Measurements from ENCODE around the gene COMMD4. TPM values are rescaled to one million over a fixed set of nuclear protein-coding genes. Genes with fewer than 3 reads are reported as not detected.
"Not testable (repeated sequence)": the region's sequence is repeated elsewhere in the genome, so short reads cannot be mapped to it uniquely, and the experiment has no call there.

Gene COMMD4
- total RNA-seq, 4 donors from 2014 or later, result 46.9 to 75.2 (median 55.2) TPM

- Histone ChIP-seq H3K9me3 (no peaks in the 10 kb centered on the region), H3K4me1 (no peaks in the 10 kb centered on the region), H3K27ac (no peak overlapping the region), H3K27me3 (no peaks in the 10 kb centered on the region), H3K4me3 (no peak overlapping the region), H3K36me3 (no peaks in the 10 kb centered on the region)
- 88% methylated on average over 5 of the region's 5 CpGs for WGBS
- TF ChIP-seq CTCF (IDR thresholded peaks at IDR 0.05), result no peak
- TF ChIP-seq POLR2AphosphoS5 (IDR thresholded peaks at IDR 0.05), result no peak
- TF ChIP-seq EP300 (IDR thresholded peaks at IDR 0.05), result no peak
- TF ChIP-seq POLR2A (IDR thresholded peaks at IDR 0.05), result no peak
- DNase-seq (ENCODE audit: low spot score in 2 of 2), result no peak
These were observed 21.1 kb upstream of the COMMD4 start for GRCh38 chr15:75314552-75315290.

DNA sequence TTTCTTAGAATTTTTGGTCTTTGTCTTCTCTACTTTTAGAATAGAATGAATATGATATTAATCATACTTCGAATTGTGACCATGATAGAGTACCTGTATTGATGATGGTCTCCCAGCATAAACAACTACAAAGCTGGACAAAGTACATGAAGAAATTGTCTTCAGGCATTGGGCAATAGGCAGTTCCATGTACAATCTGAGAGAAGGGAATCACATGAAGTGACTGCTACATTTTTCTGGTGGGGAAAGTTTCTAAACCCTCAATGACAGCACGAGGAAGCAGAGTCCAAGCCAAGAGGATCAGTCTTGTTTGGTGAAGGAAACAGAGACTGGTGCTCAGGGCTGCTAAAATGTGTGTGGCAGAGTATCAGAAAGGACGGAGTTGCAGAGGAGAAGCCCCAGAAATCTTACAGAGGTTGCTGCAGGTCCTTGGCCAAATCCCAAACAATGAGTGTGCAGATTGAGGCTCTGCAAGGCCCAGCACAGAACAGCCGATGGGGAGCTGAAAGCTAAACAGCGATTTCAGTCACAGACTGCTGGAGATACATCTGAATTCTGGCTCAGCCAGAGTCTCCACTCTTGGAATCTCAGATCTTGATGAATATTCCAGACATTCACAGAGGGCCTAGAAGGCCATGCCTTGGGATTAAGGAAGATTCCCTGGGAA, 16.5 kb upstream of the COMMD4 start:
- not testable (repeated sequence) for DNase-seq (ENCODE audit: low spot score in 2 of 2); H3K4me3 ChIP-seq; H3K27ac ChIP-seq; H3K4me1 ChIP-seq; H3K9me3 ChIP-seq; H3K27me3 ChIP-seq; H3K36me3 ChIP-seq
- WGBS, result 90% methylated on average over 5 of the region's 5 CpGs

DNA sequence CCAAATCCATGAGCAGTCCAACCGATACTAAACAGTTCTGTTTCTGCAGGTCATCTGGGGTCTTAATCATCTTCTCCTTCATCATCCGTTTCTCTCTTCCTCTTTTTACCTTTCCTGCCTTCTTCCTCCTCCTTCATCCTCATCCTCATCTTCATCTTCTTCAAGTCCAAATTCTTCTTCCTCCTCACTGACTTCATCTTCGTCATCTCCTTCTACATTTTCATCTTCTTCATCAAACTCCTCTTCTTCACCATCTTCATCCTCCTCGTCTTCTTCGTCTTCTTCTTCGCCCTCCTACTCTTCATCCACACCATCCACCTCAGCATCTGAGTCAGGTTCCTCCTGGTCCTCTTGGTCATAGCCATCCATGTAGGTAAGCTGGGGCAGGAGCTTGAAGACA, 14.2 kb upstream of the COMMD4 start:
- WGBS, result 89% methylated on average over 6 of the region's 6 CpGs

GRCh38 chr15:75325922-75326321, 9.9 kb upstream of the COMMD4 start:
- Histone ChIP-seq H3K4me1 (no peaks in the 10 kb centered on the region), H3K27me3 (no peaks in the 10 kb centered on the region), H3K9me3 (no peaks in the 10 kb centered on the region), H3K27ac (no peak overlapping the region), H3K4me3 (no peak overlapping the region), H3K36me3 (no peaks in the 10 kb centered on the region)
- no peak for DNase-seq (ENCODE audit: low spot score in 2 of 2)
- 87% methylated on average over 4 of the region's 4 CpGs for WGBS
- no peak for TF ChIP-seq POLR2A (IDR thresholded peaks at IDR 0.05)
- TF ChIP-seq CTCF (IDR thresholded peaks at IDR 0.05), result no peak
- TF ChIP-seq POLR2AphosphoS5 (IDR thresholded peaks at IDR 0.05), result no peak
- TF ChIP-seq EP300 (IDR thresholded peaks at IDR 0.05), result no peak

More for the DNA sequence above, 14.2 kb upstream of the COMMD4 start:
- no peak overlapping the region for H3K4me3 ChIP-seq
- no peaks in the 10 kb centered on the region for H3K36me3 ChIP-seq
- H3K27me3 ChIP-seq, result no peaks in the 10 kb centered on the region
- H3K9me3 ChIP-seq, result no peaks in the 10 kb centered on the region
- DNase-seq (ENCODE audit: low spot score in 2 of 2), result no peak
- no peaks in the 10 kb centered on the region for H3K4me1 ChIP-seq
- TF ChIP-seq CTCF (IDR thresholded peaks at IDR 0.05) (no peak), POLR2A (IDR thresholded peaks at IDR 0.05) (no peak), EP300 (IDR thresholded peaks at IDR 0.05) (no peak), POLR2AphosphoS5 (IDR thresholded peaks at IDR 0.05) (no peak)
- no peak overlapping the region for H3K27ac ChIP-seq

DNA sequence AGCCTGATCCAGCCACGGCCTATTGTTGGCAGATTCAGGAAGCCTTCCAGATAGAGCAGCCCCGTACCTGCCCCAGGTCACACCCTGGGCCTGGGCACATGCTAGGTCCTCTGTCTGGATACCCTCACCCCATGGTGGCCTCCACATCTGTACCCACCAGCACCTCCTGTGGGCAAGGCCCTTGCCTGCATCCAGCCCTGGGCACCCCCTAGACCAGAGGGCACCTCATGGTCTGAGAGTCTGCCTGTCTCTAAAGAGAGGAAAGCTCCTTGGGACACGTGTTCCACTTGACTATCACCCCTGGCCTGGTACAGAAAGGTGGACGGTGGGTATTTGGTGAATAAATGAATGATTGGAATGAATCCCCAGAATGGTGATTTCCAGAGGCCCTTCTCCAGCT, 8.9 kb upstream of the COMMD4 start:
- Histone ChIP-seq H3K27ac (no peak overlapping the region), H3K36me3 (no peaks in the 10 kb centered on the region), H3K4me1 (no peaks in the 10 kb centered on the region), H3K4me3 (no peak overlapping the region), H3K9me3 (no peaks in the 10 kb centered on the region), H3K27me3 (no peaks in the 10 kb centered on the region)
- TF ChIP-seq POLR2AphosphoS5 (IDR thresholded peaks at IDR 0.05) (no peak), EP300 (IDR thresholded peaks at IDR 0.05) (no peak)
- 81% methylated on average over 3 of the region's 4 CpGs for WGBS
- no peak for DNase-seq (ENCODE audit: low spot score in 2 of 2)

- Histone ChIP-seq H3K27ac (no peak overlapping the region), H3K4me1 (no peaks in the 10 kb centered on the region), H3K27me3 (no peaks in the 10 kb centered on the region), H3K4me3 (no peak overlapping the region), H3K9me3 (no peaks in the 10 kb centered on the region), H3K36me3 (no peaks in the 10 kb centered on the region)
- no peak for DNase-seq (ENCODE audit: low spot score in 2 of 2)
- TF ChIP-seq POLR2A (IDR thresholded peaks at IDR 0.05) (no peak), POLR2AphosphoS5 (IDR thresholded peaks at IDR 0.05) (no peak), CTCF (IDR thresholded peaks at IDR 0.05) (no peak), EP300 (IDR thresholded peaks at IDR 0.05) (no peak)
- no CpG with 5 or more reads among the region's 3 CpGs for WGBS
These were observed 8.4 kb upstream of the COMMD4 start for GRCh38 chr15:75327491-75327890.

Measured in suprapubic skin (tissue), 4 donors.